ENCODE data around the gene PIK3C2B.
"Not testable (repeated sequence)": the region's sequence is repeated elsewhere in the genome, so short reads cannot be mapped to it uniquely, and the experiment has no call there.

The PIK3C2B gene

DNA sequence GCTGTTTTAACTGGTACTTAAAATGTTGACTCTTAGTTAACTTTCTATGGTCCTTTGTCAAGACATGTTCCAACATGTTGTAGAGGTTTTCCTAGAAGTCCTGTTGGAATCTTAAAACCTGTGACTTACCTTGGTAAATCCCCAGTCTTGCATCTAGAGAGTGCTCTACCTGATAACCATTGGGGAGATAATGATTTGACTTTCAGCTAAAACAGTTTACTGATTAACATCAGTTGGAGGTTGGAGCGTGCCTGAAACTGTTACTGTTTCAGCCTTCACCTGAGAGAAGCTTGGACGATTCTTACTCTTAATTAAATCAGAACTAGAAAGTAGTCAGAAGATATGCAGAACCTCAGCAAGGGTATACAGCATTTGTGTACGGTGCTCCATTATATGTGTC is 30.4 kb upstream of the PIK3C2B start:
- Histone ChIP-seq H3K36me3 (ENCODE audit: insufficient read depth, low read length) (peaks cover 83% of the 10 kb centered on the region), H3K9ac (ENCODE audit: insufficient read length) (no peak overlapping the region), H3K9me3 (ENCODE audit: low read depth, low read length) (no peaks in the 10 kb centered on the region), H3K27ac (no peak overlapping the region), H3K4me3 (no peak overlapping the region)
- no peak for DNase-seq (ENCODE audit: low read depth, low spot score)
- TF ChIP-seq EZH2 (IDR thresholded peaks at IDR 0.05) (no peak), POLR2AphosphoS5 (IDR thresholded peaks at IDR 0.05; ENCODE audit: borderline replicate concordance, low read depth, low read length) (no peak), FOXP2 (optimal IDR thresholded peaks at IDR 0.05; ENCODE audit: control extremely low read depth, extremely low read length, insufficient read depth) (no peak)

GRCh38 chr1:204523605-204524215 is 29.1 kb upstream of the PIK3C2B start:
- peaks cover 82% of the 10 kb centered on the region for H3K36me3 ChIP-seq (ENCODE audit: insufficient read depth, low read length)
- no peak overlapping the region for H3K9ac ChIP-seq (ENCODE audit: insufficient read length)
- H3K4me3 ChIP-seq, result no peak overlapping the region
- DNase-seq (ENCODE audit: low read depth, low spot score), result no peak
- no peak overlapping the region for H3K27ac ChIP-seq
- H3K9me3 ChIP-seq (ENCODE audit: low read depth, low read length), result no peaks in the 10 kb centered on the region
- no peak for TF ChIP-seq POLR2AphosphoS5 (IDR thresholded peaks at IDR 0.05; ENCODE audit: borderline replicate concordance, low read depth, low read length)
- TF ChIP-seq EZH2 (IDR thresholded peaks at IDR 0.05), result no peak
- TF ChIP-seq FOXP2 (optimal IDR thresholded peaks at IDR 0.05; ENCODE audit: control extremely low read depth, extremely low read length, insufficient read depth), result no peak

GRCh38 chr1:204521941-204522521 is 27.4 kb upstream of the PIK3C2B start:
- H3K9me3 ChIP-seq (ENCODE audit: low read depth, low read length); DNase-seq (ENCODE audit: low read depth, low spot score); H3K9ac ChIP-seq (ENCODE audit: insufficient read length); H3K27ac ChIP-seq; H3K4me3 ChIP-seq: not testable (repeated sequence)
- peaks cover 81% of the 10 kb centered on the region for H3K36me3 ChIP-seq (ENCODE audit: insufficient read depth, low read length)

- H3K9ac ChIP-seq (ENCODE audit: insufficient read length), result no peak overlapping the region
- H3K27ac ChIP-seq, result no peak overlapping the region
- H3K36me3 ChIP-seq (ENCODE audit: insufficient read depth, low read length), result peaks cover 73% of the 10 kb centered on the region
- H3K4me3 ChIP-seq, result no peak overlapping the region
- DNase-seq (ENCODE audit: low read depth, low spot score), result no peak
- TF ChIP-seq EZH2 (IDR thresholded peaks at IDR 0.05), result no peak
- TF ChIP-seq FOXP2 (optimal IDR thresholded peaks at IDR 0.05; ENCODE audit: control extremely low read depth, extremely low read length, insufficient read depth), result no peak
- TF ChIP-seq POLR2AphosphoS5 (IDR thresholded peaks at IDR 0.05; ENCODE audit: borderline replicate concordance, low read depth, low read length), result no peak
- no peaks in the 10 kb centered on the region for H3K9me3 ChIP-seq (ENCODE audit: low read depth, low read length)
Measured at GRCh38 chr1:204520834-204521709, 26.5 kb upstream of the PIK3C2B start.

DNA sequence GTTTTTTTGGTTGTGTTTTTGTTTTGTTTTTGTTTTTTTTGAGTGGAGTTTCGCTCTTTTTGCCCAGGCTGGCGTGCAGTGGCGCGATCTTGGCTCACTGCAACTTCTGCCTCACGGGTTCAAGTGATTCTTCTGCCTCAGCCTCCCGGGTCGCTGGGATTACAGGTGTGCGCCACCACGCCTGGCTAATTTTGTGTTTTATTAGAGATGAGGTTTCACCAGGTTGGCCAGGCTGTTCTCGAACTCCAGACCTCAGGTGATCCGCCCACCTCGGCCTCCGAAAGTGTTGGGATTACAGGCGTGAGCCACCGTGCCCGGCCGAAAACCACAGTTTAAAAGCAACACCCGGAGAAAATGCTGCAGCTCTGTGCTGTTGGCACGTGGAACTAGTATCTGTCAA is 22.8 kb upstream of the PIK3C2B start:
- H3K27ac ChIP-seq; DNase-seq (ENCODE audit: low read depth, low spot score); H3K9me3 ChIP-seq (ENCODE audit: low read depth, low read length): not testable (repeated sequence)
- peaks cover 45% of the 10 kb centered on the region for H3K36me3 ChIP-seq (ENCODE audit: insufficient read depth, low read length)
- peak overlapping the region; percentile 99 for H3K4me3 ChIP-seq
- H3K9ac ChIP-seq (ENCODE audit: insufficient read length), result peak overlapping the region; percentile 99

- H3K9ac ChIP-seq (ENCODE audit: insufficient read length), result peak within 1 kb of the TSS; percentile 99
- H3K4me3 ChIP-seq, result peak within 1 kb of the TSS; percentile 99
- peak within 1 kb of the TSS; percentile 96 for H3K27ac ChIP-seq
- H3K36me3 ChIP-seq (ENCODE audit: insufficient read depth, low read length), result peaks cover 38% of the 10 kb centered on the region
- DNase-seq (ENCODE audit: low read depth, low spot score), result peak; percentile 91
- no peak for TF ChIP-seq EZH2 (IDR thresholded peaks at IDR 0.05)
- no peak for TF ChIP-seq FOXP2 (optimal IDR thresholded peaks at IDR 0.05; ENCODE audit: control extremely low read depth, extremely low read length, insufficient read depth)
- TF ChIP-seq POLR2AphosphoS5 (IDR thresholded peaks at IDR 0.05; ENCODE audit: borderline replicate concordance, low read depth, low read length), result peak; percentile 88
- no peaks in the 10 kb centered on the region for H3K9me3 ChIP-seq (ENCODE audit: low read depth, low read length)
Measured at GRCh38 chr1:204516180-204516879, 21.7 kb upstream of the PIK3C2B start, which contains the start of gene MDM4. Gene MDM4, plus strand, starts transcription at chr1:204516406. Its CDS starts 9,113 bp downstream, at chr1:204525519.

GRCh38 chr1:204514828-204515227 is 20.2 kb upstream of the PIK3C2B start:
- Histone ChIP-seq H3K27ac (no peak overlapping the region), H3K36me3 (ENCODE audit: insufficient read depth, low read length) (peaks cover 26% of the 10 kb centered on the region), H3K9ac (ENCODE audit: insufficient read length) (no peak overlapping the region), H3K4me3 (no peak overlapping the region), H3K9me3 (ENCODE audit: low read depth, low read length) (no peaks in the 10 kb centered on the region)
- no peak for TF ChIP-seq FOXP2 (optimal IDR thresholded peaks at IDR 0.05; ENCODE audit: control extremely low read depth, extremely low read length, insufficient read depth)
- TF ChIP-seq POLR2AphosphoS5 (IDR thresholded peaks at IDR 0.05; ENCODE audit: borderline replicate concordance, low read depth, low read length), result no peak
- TF ChIP-seq EZH2 (IDR thresholded peaks at IDR 0.05), result no peak
- no peak for DNase-seq (ENCODE audit: low read depth, low spot score)

GRCh38 chr1:204513117-204513716 is 18.6 kb upstream of the PIK3C2B start:
- TF ChIP-seq FOXP2 (optimal IDR thresholded peaks at IDR 0.05; ENCODE audit: control extremely low read depth, extremely low read length, insufficient read depth) (no peak), POLR2AphosphoS5 (IDR thresholded peaks at IDR 0.05; ENCODE audit: borderline replicate concordance, low read depth, low read length) (no peak), EZH2 (IDR thresholded peaks at IDR 0.05) (no peak)
- DNase-seq (ENCODE audit: low read depth, low spot score), result no peak

More at GRCh38 chr1:204513117-204513716, 18.6 kb upstream of the PIK3C2B start:
- no peak overlapping the region for H3K27ac ChIP-seq
- no peak overlapping the region for H3K4me3 ChIP-seq
- H3K9ac ChIP-seq (ENCODE audit: insufficient read length), result no peak overlapping the region
- H3K36me3 ChIP-seq (ENCODE audit: insufficient read depth, low read length), result peaks cover 10% of the 10 kb centered on the region
- H3K9me3 ChIP-seq (ENCODE audit: low read depth, low read length), result no peaks in the 10 kb centered on the region
